Measurements from ENCODE around the gene COL15A1. TPM values are rescaled to one million over a fixed set of nuclear protein-coding genes. Genes with fewer than 3 reads are reported as not detected.

Gene COL15A1
- total RNA-seq, 1 donor from 2014 or later = 2.8 TPM

GRCh38 chr9:98944057-98944733 lies 488 bp downstream of the COL15A1 start:
- no peak for DNase-seq (ENCODE audit: low read depth in 2 of 2)

DNA sequence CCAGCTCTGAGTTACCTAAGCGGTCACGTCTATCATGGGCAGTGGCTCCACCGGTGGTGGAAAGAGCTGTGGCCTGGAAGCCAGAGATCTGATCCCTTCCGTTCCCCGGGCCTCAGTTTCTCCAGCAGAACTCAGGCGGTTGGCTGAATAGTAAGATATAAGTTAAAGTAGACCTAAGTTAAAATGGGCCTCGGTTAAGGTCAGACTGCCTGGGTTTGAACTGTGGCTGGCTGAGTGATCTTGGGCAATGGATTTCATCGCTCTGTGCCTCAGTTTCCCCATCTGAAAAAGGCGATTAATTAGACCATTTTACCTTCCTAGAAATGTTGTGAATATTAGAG lies 997 bp downstream of the COL15A1 start:
- DNase-seq (ENCODE audit: low read depth in 2 of 2) = no peak

DNA sequence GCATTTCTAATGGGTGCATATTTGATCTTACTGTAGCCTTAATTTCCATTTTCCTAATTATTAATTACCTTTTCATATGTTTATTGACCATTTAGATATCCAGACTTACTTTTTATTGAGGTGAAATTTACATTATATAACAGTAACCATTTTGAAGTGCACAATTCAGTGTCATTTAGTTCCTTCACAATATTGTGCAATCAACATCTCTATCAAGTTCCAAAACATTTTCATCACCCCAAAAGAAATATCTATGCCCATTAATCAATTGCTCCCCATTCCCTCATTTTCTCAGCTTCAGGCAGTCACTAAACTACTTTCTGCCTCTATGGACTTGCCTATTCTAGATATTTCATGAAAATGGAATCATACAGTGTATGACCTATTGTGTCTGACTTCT lies 5.9 kb downstream of the COL15A1 start:
- DNase-seq (ENCODE audit: low read depth in 2 of 2) = no peak

DNA sequence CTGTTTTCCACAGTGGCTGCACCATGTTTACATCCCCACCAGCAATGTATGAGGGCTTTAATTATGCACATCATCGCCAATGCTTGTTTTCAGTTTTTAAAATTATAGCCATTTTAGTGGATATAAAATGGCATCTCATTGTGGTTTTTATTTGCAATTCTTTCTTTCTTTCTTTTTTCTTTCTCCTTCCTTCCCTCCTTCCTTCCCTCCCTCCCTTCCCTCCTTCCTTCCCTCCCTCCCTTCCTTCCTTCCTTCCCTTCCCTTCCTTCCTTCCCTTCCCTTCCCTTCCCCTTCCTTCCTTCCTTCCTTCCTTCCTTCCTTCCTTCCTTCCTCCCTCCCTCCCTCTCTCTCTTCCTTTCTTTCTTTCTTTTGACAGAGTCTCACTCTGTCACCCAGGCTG lies 6.6 kb downstream of the COL15A1 start:
- DNase-seq (ENCODE audit: low read depth in 2 of 2) = no peak

DNA sequence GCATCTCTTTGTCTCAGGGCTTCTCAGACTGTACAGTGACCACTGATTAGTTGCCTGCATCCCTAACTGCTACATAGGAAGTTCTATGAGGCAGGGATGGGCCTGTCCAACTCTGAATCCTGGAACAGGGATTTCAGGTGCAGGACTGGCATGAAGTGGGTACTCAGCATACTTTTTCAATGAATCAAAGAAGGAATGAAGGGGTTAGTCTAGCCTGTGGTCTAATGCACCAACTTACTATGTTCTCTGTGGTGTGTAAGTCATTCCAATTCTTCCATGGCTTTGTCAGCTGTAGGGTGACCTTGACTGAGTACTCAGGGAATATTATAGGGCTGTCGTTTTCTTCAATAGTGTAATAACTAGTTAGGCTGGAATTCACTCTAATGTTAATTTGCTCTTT lies 8.3 kb downstream of the COL15A1 start:
- DNase-seq (ENCODE audit: low read depth in 2 of 2) = no peak

DNA sequence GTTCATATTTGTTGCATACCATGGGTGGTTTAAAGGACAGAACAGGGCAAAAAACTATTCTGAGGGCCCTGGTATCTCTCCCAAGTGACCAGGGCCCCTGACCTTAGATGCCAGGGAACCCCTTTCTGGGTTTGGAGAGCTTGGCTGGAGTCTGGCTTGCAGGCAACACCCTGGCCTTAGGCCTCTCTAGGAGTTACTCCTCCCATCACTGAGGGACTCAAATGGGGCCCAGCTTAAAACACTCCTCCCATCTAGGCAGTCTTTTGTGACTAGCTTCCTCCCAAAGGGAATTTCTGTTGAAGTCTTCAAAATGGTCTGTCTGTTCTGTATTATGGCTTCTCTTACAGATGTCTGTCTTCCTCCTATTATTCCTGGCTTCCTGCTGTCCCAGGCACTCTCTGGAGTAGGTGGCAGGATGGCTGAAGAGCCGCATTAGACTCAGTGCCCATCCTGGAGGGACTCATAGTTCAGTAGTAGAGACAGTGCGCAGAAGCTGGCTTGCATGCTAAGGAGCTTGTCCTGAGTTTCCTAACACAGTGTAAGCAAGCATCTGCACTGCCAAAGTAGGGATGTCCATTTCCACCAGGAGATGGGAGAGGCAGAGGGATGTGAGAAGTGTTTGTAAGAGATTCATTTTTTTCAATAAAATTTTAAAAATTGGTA lies 10.0 kb downstream of the COL15A1 start:
- DNase-seq (ENCODE audit: low read depth in 2 of 2) = no peak

GRCh38 chr9:98954244-98954610 lies 10.5 kb downstream of the COL15A1 start:
- DNase-seq (ENCODE audit: low read depth in 2 of 2) = no peak

- DNase-seq (ENCODE audit: low read depth in 2 of 2) = no peak
Measured at GRCh38 chr9:98955259-98955658, 11.6 kb downstream of the COL15A1 start.

GRCh38 chr9:98957826-98958225 lies 14.1 kb downstream of the COL15A1 start:
- no peak for DNase-seq (ENCODE audit: low read depth in 2 of 2)

GRCh38 chr9:98958271-98958984 lies 14.7 kb downstream of the COL15A1 start:
- DNase-seq (ENCODE audit: low read depth in 2 of 2) = no peak

GRCh38 chr9:98960409-98960808 lies 16.7 kb downstream of the COL15A1 start:
- no peak for DNase-seq (ENCODE audit: low read depth in 2 of 2)

- no peak for DNase-seq (ENCODE audit: low read depth in 2 of 2)
Measured at GRCh38 chr9:98961513-98962180, 17.9 kb downstream of the COL15A1 start.

GRCh38 chr9:98962181-98962560 lies 18.5 kb downstream of the COL15A1 start:
- DNase-seq (ENCODE audit: low read depth in 2 of 2) = no peak

DNA sequence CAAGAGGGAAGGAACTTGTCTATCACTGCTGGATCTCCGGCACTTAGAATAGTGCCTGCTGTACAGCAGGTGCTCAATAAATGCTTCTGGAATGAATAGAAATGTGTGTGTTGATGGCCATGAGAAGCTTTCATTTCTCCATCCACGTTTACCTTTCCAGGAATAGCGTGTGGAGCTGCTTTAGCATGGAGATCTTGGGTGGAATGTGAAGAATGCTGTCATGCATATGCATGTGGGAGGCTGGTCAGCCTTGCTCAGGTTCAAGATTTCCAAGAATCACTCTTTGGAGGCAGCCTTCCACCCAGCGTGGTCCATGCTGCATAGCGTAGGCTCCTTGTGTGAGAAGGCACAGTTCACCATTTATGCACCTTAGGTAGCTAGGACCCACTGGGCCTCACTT lies 19.2 kb downstream of the COL15A1 start:
- DNase-seq (ENCODE audit: low read depth in 2 of 2) = no peak

- no peak for DNase-seq (ENCODE audit: low read depth in 2 of 2)
Measured at GRCh38 chr9:98964201-98964600, 20.5 kb downstream of the COL15A1 start.

DNA sequence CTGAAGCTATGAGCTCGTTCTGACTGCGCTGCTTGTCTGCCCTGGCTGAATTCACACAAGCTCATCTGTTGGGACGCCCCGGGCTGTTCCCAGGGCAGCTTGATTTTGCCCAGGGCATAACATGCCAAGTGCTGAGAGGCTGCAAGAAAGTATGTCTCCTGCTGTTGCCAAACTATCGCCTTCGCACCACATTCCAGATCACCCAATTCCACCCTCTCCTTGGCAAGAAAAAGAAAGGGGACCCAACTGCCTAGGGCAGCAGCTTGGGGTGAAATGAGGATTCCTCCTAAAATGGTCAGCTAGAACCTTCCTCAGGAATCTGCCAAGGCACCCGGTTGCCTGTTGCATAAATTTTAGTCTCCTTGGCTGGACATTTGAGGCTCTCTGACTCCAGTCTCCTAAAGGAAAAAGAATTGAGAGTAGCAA lies 21.2 kb downstream of the COL15A1 start:
- DNase-seq (ENCODE audit: low read depth in 2 of 2) = no peak

- no peak for DNase-seq (ENCODE audit: low read depth in 2 of 2)
Measured at GRCh38 chr9:98966676-98967075, 23.0 kb downstream of the COL15A1 start.

DNA sequence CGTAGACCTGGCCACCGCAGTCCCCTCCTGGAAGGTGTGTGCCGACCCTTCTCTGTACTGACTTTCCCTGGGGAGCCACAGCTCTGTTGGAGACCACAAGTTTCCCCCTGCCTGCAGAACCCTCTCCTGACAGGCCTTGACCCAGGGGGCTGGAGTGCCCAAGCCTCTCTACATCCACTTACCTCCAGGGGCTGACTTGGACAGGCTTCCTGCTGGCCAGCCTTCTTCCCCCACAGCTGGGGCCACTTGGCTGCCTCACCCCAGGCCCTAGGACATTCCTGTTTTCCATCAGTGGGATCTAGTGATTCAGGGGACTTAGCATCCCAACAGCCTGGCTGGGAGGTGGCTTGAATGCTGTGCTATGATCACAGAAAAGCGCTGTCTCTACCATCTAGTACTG lies 23.6 kb downstream of the COL15A1 start:
- no peak for DNase-seq (ENCODE audit: low read depth in 2 of 2)

- DNase-seq (ENCODE audit: low read depth in 2 of 2) = no peak
Measured at GRCh38 chr9:98967680-98968079, 24.0 kb downstream of the COL15A1 start.

GRCh38 chr9:98968601-98969337 lies 25.1 kb downstream of the COL15A1 start:
- DNase-seq (ENCODE audit: low read depth in 2 of 2) = no peak

DNA sequence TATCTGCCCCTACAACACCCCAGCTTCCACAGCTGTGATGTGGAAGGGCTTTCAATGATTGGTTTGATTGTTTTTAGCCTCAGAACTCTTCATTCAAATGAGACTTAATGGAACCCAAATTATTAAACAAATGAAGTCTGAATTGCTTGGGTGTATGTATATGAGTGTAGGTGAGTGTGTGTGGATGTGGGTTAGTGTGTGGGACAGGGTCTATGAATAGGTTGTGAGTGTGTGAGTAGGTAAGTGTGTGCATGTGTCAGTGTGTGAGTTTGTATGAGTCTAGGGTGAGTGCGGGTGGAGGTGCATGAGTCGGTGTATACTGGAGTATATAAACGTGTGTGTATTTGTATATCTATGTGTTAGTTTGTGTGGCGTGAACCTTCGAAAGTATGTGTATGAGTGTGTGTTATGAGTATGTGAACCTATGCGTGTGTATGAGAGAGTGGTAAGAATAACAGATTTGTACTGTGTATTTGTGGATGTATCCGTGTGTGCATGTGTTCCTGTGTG lies 26.9 kb downstream of the COL15A1 start:
- DNase-seq (ENCODE audit: low read depth in 2 of 2) = no peak

All from dermis microvascular lymphatic vessel endothelial cell (primary cell).